B cell (primary cell): ENCODE data around the gene TSPYL6.

Experiments used
- CTCF ChIP-seq: fragments of 200-600 bp; IDR thresholded peaks from one replicate; pipeline ENCODE4 v1.8.0; 2022; ENCODE audit warnings: antibody characterized with exemption, mild to moderate bottlenecking
- EZH2 ChIP-seq: IDR thresholded peaks from 2 replicates; pipeline ENCODE4 v1.6.1; 2012; ENCODE audit warnings: borderline replicate concordance, low read depth, mild to moderate bottlenecking, moderate library complexity, low read length; ENCODE audit not compliant: insufficient read depth, poor library complexity, severe bottlenecking

GRCh38 chr2:54275541-54275940 lies 19.5 kb upstream of the TSPYL6 start:
- no peak for TF ChIP-seq EZH2
- no peak for TF ChIP-seq CTCF
